ENCODE data around the gene RRP15.

RRP15 gene

DNA sequence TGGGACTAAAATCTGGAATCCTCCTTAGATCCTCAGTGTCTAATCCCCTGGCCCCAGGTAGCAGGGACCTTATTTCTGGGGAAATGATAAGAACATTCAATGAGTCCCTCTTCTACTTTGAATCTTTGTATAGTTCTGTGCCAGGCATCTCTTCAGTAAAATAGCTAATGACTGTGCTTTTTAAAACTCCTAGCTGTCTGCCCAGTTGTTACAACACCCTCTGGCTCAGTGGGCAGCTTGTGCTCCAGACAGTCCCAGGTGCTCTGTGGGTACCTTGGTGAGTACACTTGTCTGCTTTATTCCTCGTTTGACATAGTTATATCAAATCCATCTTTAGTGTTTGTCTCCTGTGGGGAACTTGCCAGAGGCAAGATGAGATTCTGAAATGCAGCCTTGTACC is 78.0 kb downstream of the RRP15 start:
- H3K4me1 ChIP-seq (ENCODE audit: control insufficient read depth, insufficient read depth, low read length): no peaks in the 10 kb centered on the region
- H3K27ac ChIP-seq (ENCODE audit: low read depth, low read length): no peak overlapping the region
- H3K36me3 ChIP-seq (ENCODE audit: control insufficient read depth, insufficient read depth, low read length): no peaks in the 10 kb centered on the region
- no peaks in the 10 kb centered on the region for H3K27me3 ChIP-seq (ENCODE audit: control insufficient read depth, insufficient read depth, low read length)
- H3K9ac ChIP-seq (ENCODE audit: low read length): no peak overlapping the region
- no peak overlapping the region for H3K4me3 ChIP-seq (ENCODE audit: low read depth, low read length)
- no peaks in the 10 kb centered on the region for H3K9me3 ChIP-seq (ENCODE audit: control insufficient read depth, insufficient read depth, low read depth, low read length)

DNA sequence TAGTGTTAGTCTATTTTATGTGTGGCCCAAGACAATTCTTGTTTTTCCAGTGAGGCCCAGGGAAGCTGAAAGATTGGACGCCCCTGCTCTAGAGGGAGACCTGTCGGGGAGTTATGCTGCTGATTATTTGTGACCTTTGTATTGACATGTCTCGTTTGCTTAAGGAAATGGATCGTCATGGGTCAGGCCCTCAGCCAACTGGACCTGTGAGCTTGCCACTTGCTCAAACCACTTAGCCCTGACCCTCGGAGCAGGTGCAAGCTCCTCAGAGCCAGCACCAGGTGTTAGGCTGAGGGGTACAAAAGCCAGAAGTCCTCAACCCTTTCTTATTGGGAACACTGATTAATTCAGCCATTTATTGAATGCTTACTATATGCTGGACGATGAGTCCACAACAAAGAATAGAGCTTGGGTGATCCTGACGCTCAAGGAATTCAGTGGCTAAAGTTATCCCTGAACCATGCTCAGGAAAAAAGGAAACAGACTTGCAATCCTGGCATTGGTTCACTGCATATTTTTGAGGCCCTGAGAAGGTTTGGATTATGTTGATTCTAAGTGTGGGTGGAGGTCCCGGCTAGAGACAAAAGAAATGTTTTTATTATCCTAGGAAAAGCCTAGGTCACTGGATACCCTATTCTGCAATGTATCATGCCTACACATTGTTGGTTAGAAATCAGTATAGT is 79.1 kb downstream of the RRP15 start:
- Histone ChIP-seq H3K27me3 (ENCODE audit: control insufficient read depth, insufficient read depth, low read length) (no peaks in the 10 kb centered on the region), H3K27ac (ENCODE audit: low read depth, low read length) (no peak overlapping the region), H3K36me3 (ENCODE audit: control insufficient read depth, insufficient read depth, low read length) (no peaks in the 10 kb centered on the region), H3K4me1 (ENCODE audit: control insufficient read depth, insufficient read depth, low read length) (no peaks in the 10 kb centered on the region), H3K9me3 (ENCODE audit: control insufficient read depth, insufficient read depth, low read depth, low read length) (no peaks in the 10 kb centered on the region), H3K9ac (ENCODE audit: low read length) (no peak overlapping the region), H3K4me3 (ENCODE audit: low read depth, low read length) (no peak overlapping the region)

DNA sequence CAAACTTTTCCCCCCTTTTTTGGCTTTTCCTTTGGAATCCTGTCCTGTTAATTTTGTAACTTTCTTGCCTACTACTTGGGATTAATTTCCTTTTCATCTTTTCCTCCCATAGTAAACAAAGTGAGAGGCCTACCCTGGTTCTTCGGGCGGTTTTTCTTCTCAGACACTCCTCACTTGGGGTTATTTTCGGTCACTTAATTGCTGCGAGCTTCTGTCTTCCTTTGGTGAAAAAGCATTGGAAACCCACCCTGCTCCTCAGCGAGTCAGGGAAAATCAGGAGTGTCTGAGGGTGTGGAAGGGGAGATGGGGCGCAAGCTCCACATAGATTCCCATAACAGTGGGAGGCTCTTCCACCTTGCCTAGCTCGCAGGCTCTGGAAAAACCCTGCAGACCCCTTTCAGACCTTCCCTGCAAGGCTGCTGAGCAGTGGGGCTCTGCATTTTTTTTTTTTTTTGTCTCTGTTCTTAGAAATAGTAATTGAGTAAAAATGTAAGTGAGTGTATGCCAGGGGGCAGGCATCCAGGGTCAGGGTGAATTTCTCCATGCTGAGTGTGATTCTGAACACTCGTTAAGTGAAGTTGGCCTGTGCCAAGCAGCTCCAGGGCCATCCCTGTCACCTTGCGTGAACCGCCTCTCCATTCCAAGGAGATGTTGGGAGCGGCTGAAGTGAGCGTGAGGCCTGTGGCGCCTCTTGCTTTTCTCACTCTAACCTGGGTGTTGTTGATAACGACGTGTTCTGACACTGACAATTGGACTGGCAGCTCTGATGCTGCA is 80.3 kb downstream of the RRP15 start:
- H3K4me1 ChIP-seq (ENCODE audit: control insufficient read depth, insufficient read depth, low read length): no peaks in the 10 kb centered on the region
- H3K9me3 ChIP-seq (ENCODE audit: control insufficient read depth, insufficient read depth, low read depth, low read length): no peaks in the 10 kb centered on the region
- no peak overlapping the region for H3K4me3 ChIP-seq (ENCODE audit: low read depth, low read length)
- no peak overlapping the region for H3K27ac ChIP-seq (ENCODE audit: low read depth, low read length)
- no peak overlapping the region for H3K9ac ChIP-seq (ENCODE audit: low read length)
- H3K36me3 ChIP-seq (ENCODE audit: control insufficient read depth, insufficient read depth, low read length): no peaks in the 10 kb centered on the region
- H3K27me3 ChIP-seq (ENCODE audit: control insufficient read depth, insufficient read depth, low read length): no peaks in the 10 kb centered on the region

DNA sequence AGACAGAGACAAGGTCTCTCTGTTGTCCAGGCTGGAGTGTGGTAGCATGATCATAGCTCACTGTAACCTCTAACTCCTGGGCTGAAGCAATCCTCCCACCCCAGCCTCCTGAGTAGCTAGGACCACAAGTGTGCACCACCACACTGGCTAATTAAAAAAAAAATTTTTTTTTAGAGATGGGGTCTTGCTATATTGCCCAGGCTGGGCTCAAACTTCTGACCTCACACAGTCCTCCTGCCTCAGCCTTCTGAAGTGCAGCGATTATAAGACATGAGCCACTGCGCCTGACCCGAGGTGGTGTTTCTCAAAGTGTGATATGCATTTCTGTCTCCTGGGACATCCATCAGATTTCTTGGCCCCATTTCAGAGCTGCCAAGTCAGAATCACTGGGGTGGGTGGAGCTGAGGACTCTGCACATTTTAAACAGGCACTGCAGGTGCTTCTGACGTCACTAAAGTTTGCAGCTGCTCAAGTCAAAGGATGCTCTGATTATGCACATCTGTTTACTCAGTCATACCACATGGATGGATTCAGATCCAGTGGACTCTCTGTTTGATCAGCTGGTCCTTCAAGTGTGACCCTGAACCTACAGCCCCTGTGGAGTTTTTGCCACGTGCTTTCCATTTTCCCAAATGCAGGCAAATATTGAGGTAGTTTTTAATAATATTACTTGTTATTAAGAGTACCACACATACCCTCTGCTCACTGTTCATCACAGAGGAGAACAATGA is 81.4 kb downstream of the RRP15 start:
- Histone ChIP-seq H3K27ac (ENCODE audit: low read depth, low read length) (no peak overlapping the region), H3K9ac (ENCODE audit: low read length) (no peak overlapping the region), H3K4me3 (ENCODE audit: low read depth, low read length) (no peak overlapping the region), H3K27me3 (ENCODE audit: control insufficient read depth, insufficient read depth, low read length) (no peaks in the 10 kb centered on the region), H3K9me3 (ENCODE audit: control insufficient read depth, insufficient read depth, low read depth, low read length) (no peaks in the 10 kb centered on the region), H3K4me1 (ENCODE audit: control insufficient read depth, insufficient read depth, low read length) (no peaks in the 10 kb centered on the region), H3K36me3 (ENCODE audit: control insufficient read depth, insufficient read depth, low read length) (no peaks in the 10 kb centered on the region)

DNA sequence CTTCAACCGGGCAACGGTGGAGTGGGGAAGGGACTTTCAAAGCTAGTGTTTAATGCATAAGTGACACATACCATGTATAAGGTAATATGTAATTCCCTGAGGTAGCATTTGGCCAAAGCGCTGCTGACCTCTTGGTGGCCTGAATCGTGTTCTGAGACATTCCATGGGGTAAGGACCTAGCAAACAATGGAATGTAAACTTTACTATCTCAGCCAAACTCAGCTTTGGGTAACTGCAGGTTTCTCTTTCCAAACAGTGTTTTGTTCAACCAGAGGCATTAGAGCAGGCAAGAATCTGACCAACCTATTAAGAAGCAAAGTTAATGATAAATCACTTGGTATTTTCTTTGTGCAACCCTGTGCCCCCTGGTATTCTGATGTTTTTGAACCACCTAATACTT is 82.0 kb downstream of the RRP15 start:
- H3K27me3 ChIP-seq (ENCODE audit: control insufficient read depth, insufficient read depth, low read length): no peaks in the 10 kb centered on the region

DNA sequence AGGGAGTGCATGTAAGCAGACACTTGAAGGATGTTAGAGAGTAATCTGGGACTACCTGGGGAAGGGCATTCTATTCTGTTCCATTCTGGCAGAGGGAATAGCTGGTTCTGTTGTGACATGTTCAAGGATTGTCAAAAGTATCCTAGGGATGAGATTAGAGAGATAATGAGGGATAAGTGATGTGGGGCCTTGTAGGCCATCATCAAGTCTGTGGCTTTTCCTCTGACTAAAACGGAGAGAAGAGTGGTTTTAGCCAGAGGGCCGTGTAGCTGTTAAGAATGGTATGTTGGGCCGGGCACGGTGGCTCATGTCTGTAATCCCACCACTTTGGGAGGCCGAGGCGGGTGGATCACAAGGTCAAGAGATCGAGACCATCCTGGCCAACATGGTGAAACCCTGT is 83.6 kb downstream of the RRP15 start:
- Histone ChIP-seq H3K27me3 (ENCODE audit: control insufficient read depth, insufficient read depth, low read length) (no peaks in the 10 kb centered on the region), H3K4me3 (ENCODE audit: low read depth, low read length) (no peak overlapping the region), H3K36me3 (ENCODE audit: control insufficient read depth, insufficient read depth, low read length) (no peaks in the 10 kb centered on the region), H3K9ac (ENCODE audit: low read length) (no peak overlapping the region), H3K4me1 (ENCODE audit: control insufficient read depth, insufficient read depth, low read length) (no peaks in the 10 kb centered on the region), H3K27ac (ENCODE audit: low read depth, low read length) (no peak overlapping the region), H3K9me3 (ENCODE audit: control insufficient read depth, insufficient read depth, low read depth, low read length) (no peaks in the 10 kb centered on the region)

More for the DNA sequence above, 82.0 kb downstream of the RRP15 start:
- Histone ChIP-seq H3K9ac (ENCODE audit: low read length) (no peak overlapping the region), H3K9me3 (ENCODE audit: control insufficient read depth, insufficient read depth, low read depth, low read length) (no peaks in the 10 kb centered on the region), H3K36me3 (ENCODE audit: control insufficient read depth, insufficient read depth, low read length) (no peaks in the 10 kb centered on the region), H3K27ac (ENCODE audit: low read depth, low read length) (no peak overlapping the region), H3K4me1 (ENCODE audit: control insufficient read depth, insufficient read depth, low read length) (no peaks in the 10 kb centered on the region), H3K4me3 (ENCODE audit: low read depth, low read length) (no peak overlapping the region)

DNA sequence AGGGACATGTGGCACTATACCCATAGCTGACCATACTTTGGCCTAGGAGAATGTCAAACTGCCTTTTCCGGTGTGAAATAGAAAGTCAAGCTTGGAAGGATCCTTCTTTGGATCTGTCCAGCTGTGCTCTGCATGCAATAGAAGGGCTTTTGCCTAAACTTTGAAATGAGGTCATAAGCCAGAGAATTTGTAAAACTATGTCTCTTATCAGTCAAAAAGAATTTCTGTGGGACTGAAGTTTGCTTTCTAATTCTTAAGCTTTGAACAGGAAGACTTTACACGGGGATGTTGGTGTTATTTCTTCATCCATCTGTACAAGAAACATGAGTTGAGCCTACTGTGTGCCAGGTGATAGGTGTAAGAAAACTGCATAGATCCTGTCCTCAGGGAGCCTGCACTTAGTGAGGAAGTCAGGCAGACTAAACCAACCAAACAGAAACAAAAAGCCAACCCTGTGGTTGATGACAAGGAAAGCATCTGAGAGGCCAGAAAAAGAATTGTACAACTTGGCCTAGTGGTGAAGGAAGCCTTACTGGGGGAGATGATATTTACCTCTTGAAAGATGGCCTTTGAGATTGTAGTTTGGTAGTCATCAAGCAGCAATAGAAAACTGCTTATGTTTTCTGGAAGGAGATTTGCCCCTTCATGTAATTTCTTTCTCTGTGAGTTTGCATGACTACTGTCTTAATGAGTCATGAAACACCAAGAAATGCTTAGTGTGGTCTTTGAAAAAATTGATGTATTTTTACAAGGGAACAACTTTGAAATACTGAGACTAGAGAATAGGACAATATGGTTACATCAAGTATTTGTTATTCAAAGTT is 84.8 kb downstream of the RRP15 start:
- H3K36me3 ChIP-seq (ENCODE audit: control insufficient read depth, insufficient read depth, low read length): no peaks in the 10 kb centered on the region
- no peaks in the 10 kb centered on the region for H3K4me1 ChIP-seq (ENCODE audit: control insufficient read depth, insufficient read depth, low read length)
- no peaks in the 10 kb centered on the region for H3K9me3 ChIP-seq (ENCODE audit: control insufficient read depth, insufficient read depth, low read depth, low read length)
- H3K27ac ChIP-seq (ENCODE audit: low read depth, low read length): no peak overlapping the region
- H3K27me3 ChIP-seq (ENCODE audit: control insufficient read depth, insufficient read depth, low read length): no peaks in the 10 kb centered on the region
- H3K4me3 ChIP-seq (ENCODE audit: low read depth, low read length): no peak overlapping the region
- H3K9ac ChIP-seq (ENCODE audit: low read length): no peak overlapping the region

DNA sequence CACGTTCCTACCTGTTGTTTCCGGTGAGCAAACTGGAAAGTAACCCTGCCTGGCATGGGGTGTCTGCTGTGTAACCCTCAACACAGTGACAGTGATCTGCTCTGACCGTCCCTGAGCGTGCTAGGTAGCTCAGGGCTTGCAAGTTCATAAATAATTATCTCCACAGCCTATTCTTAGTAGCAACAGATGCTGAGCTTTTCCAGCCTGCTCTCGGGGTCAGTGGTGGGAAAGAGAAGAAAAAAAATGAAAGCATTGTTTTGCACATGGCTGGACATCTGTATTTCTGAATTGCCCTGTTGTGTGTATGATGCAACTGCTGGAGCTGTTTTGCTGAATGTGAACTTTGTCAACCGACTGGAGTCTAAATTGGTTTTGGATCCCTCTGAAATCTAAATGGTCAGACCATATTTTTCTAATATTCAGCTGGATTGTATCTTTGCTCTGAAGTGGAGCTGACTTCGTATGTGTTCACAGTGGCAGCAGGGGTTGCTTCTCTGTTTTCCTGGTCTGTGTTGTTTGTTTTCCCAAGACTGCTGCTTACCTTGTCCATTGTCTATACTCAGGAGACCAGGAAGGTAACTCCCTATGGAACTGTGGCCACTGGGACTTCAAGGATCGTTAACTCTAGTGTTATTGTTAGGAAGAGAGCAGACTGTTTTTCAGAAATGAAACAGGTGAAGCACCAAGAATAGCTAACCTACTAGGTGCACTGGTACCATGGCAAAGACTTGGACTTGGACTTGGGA is 87.0 kb downstream of the RRP15 start:
- Histone ChIP-seq H3K9me3 (ENCODE audit: control insufficient read depth, insufficient read depth, low read depth, low read length) (no peaks in the 10 kb centered on the region), H3K4me3 (ENCODE audit: low read depth, low read length) (no peak overlapping the region), H3K27me3 (ENCODE audit: control insufficient read depth, insufficient read depth, low read length) (no peaks in the 10 kb centered on the region), H3K4me1 (ENCODE audit: control insufficient read depth, insufficient read depth, low read length) (0 out of 2 replicates have a peak, but pooled peaks cover 1% of the 10 kb centered on the region), H3K9ac (ENCODE audit: low read length) (no peak overlapping the region), H3K36me3 (ENCODE audit: control insufficient read depth, insufficient read depth, low read length) (no peaks in the 10 kb centered on the region), H3K27ac (ENCODE audit: low read depth, low read length) (no peak overlapping the region)

DNA sequence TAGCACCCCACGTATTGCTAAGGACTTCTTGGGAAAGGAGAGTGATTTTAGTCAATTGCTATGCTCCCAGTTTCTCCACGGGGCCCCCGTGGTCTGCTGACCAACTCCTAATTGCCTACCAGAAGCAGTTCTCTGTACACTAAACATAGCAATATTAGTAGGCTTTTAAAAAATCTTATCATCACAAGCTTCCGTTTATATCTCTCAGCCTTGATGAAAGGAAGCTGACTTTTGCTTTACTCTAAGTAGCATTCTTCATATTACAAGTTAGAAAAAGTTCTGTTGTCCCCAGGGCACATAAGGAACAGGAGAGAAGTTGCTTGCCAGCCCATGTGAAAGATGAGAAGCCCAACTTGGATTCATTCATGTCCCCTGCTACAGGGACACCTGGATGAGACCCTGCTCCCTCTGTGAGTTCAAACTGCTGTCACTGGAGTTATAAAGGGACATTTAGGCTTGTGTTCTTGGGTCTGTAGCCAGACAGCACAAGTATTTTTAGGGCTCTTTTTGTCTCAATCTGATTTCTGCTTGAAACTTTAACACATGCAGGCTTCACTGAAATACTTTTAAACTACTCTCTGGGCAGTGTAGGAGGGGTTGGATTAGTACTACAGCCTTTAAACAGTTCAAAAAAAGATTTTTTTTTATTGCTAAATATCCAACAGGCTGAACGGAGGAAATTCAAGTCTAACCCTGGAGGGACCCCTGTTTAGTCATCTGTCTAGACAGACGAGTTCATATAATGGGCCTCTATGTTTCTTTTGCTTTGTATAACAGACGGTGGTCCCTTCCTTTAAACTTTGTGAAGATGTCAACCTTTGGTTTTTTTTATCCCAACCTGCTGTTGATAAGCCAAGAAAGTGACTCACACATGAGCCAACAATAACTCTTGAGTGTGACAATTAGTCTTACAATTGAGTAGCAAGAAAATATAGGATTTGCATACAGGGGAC is 89.6 kb downstream of the RRP15 start:
- no peaks in the 10 kb centered on the region for H3K9me3 ChIP-seq (ENCODE audit: control insufficient read depth, insufficient read depth, low read depth, low read length)
- H3K4me3 ChIP-seq (ENCODE audit: low read depth, low read length): no peak overlapping the region
- H3K27me3 ChIP-seq (ENCODE audit: control insufficient read depth, insufficient read depth, low read length): no peaks in the 10 kb centered on the region
- no peaks in the 10 kb centered on the region for H3K36me3 ChIP-seq (ENCODE audit: control insufficient read depth, insufficient read depth, low read length)
- H3K9ac ChIP-seq (ENCODE audit: low read length): no peak overlapping the region
- H3K27ac ChIP-seq (ENCODE audit: low read depth, low read length): no peak overlapping the region
- peaks cover 6% of the 10 kb centered on the region; the same call in 1 of the 2 replicates for H3K4me1 ChIP-seq (ENCODE audit: control insufficient read depth, insufficient read depth, low read length)

Data from HUES6 (cell line).